ENCODE results near the gene TBX3. TPM values are rescaled to one million over a fixed set of nuclear protein-coding genes. Genes with fewer than 3 reads are reported as not detected.

The TBX3 gene
- total RNA-seq, 1 donor from 2014 or later = 3.0 TPM

DNA sequence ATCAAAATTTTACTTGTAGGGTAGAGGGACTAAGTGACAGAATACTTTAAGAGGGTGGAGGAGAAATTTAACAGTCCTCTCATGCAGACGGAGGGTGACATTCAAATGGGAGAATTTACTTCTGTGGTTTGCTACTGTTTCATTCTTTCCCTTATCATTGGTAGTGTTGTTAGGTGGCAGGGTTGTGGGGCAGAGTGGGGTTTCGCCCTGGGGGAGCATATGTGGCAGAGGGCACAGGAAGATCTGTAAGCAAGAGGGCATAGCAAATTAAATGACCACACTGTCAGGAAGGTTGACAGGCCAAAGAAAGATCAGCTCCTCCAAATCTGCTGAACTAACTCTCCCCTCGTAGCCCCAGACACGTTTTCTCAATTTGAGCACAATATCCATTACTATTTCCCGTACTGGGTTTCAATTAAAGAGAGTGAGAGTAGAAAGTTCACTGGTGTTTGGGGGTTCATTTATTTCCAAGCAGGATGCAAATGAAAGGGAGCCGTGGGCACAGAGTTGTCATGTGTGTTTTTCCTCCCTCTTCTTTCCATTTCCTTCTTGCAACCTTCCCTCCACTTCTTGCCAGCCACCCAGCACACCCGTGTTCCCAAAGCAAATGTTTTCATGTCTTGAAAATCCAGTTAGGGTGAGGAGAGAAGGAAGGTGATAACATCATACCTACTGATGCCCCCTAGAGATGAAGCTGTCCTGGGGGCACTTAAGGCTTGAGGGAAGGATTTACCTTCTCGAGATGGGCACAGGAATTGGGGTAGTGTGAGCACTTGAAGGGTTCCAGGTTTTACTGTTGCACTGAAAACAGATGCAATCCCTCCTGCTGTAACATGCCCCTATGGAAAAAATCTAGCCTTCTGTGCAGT is 6.5 kb upstream of the TBX3 start:
- Mint-ChIP-seq H3K36me3 (ENCODE audit: unreplicated experiment) (no peaks in the 10 kb centered on the region), H3K4me1 (ENCODE audit: low read depth, unreplicated experiment) (peaks cover 7% of the 10 kb centered on the region), H3K27me3 (ENCODE audit: unreplicated experiment) (peaks cover 70% of the 10 kb centered on the region), H3K4me3 (ENCODE audit: unreplicated experiment) (no peak overlapping the region), H3K27ac (ENCODE audit: unreplicated experiment) (no peak overlapping the region), H3K9me3 (ENCODE audit: unreplicated experiment) (peaks cover 9% of the 10 kb centered on the region)
- no peak for TF ChIP-seq CTCF (IDR thresholded peaks at IDR 0.05; ENCODE audit: partially characterized antibody, unreplicated experiment)
- DNase-seq = no peak

- Mint-ChIP-seq H3K9me3 (ENCODE audit: unreplicated experiment) (peaks cover 9% of the 10 kb centered on the region), H3K27ac (ENCODE audit: unreplicated experiment) (no peak overlapping the region), H3K36me3 (ENCODE audit: unreplicated experiment) (no peaks in the 10 kb centered on the region), H3K4me3 (ENCODE audit: unreplicated experiment) (no peak overlapping the region), H3K27me3 (ENCODE audit: unreplicated experiment) (peaks cover 61% of the 10 kb centered on the region), H3K4me1 (ENCODE audit: low read depth, unreplicated experiment) (peaks cover 7% of the 10 kb centered on the region)
- no peak for TF ChIP-seq CTCF (IDR thresholded peaks at IDR 0.05; ENCODE audit: partially characterized antibody, unreplicated experiment)
- DNase-seq = no peak
These were observed 5.4 kb upstream of the TBX3 start for GRCh38 chr12:114689075-114689994.

DNA sequence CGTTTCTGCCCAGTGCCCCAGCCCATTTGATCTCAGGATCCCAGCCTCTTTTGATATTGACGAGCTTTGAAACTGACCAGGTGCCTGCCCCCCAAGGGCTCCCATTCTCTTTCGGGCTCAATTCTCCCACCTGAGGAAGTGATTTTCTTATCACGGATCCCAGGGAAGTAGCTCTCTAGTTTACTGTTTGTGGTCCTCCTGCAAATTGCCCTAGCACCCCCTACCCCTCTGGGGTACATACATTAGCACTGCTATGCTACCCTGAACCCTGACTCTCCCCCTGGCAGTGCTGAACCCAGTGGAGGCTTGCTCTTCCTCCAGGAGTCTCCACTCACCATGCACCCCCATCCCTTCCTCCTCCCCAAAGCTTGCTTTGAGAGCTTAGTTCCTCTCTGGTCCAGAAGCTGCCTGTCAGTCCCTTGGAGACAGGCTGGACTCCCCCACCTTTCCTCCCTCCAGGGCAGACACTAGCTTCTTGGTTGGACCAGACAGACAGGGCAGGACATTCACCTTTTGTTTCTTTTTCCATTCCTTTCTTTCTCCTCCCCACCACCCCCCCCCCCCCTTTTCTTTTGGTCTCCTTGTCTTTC is 4.4 kb upstream of the TBX3 start:
- Mint-ChIP-seq H3K9me3 (ENCODE audit: unreplicated experiment) (peaks cover 16% of the 10 kb centered on the region), H3K4me3 (ENCODE audit: unreplicated experiment) (no peak overlapping the region), H3K36me3 (ENCODE audit: unreplicated experiment) (no peaks in the 10 kb centered on the region), H3K27ac (ENCODE audit: unreplicated experiment) (no peak overlapping the region), H3K27me3 (ENCODE audit: unreplicated experiment) (peaks cover 60% of the 10 kb centered on the region), H3K4me1 (ENCODE audit: low read depth, unreplicated experiment) (peaks cover 7% of the 10 kb centered on the region)
- no peak for DNase-seq
- TF ChIP-seq CTCF (IDR thresholded peaks at IDR 0.05; ENCODE audit: partially characterized antibody, unreplicated experiment) = no peak

- Mint-ChIP-seq H3K4me3 (ENCODE audit: unreplicated experiment) (no peak overlapping the region), H3K27ac (ENCODE audit: unreplicated experiment) (no peak overlapping the region), H3K4me1 (ENCODE audit: low read depth, unreplicated experiment) (peaks cover 9% of the 10 kb centered on the region), H3K9me3 (ENCODE audit: unreplicated experiment) (peaks cover 16% of the 10 kb centered on the region), H3K27me3 (ENCODE audit: unreplicated experiment) (peaks cover 60% of the 10 kb centered on the region), H3K36me3 (ENCODE audit: unreplicated experiment) (no peaks in the 10 kb centered on the region)
- DNase-seq = no peak
- no peak for TF ChIP-seq CTCF (IDR thresholded peaks at IDR 0.05; ENCODE audit: partially characterized antibody, unreplicated experiment)
These were observed 3.8 kb upstream of the TBX3 start for GRCh38 chr12:114687802-114688201.

Data from glutamatergic neuron (in vitro differentiated cells).